ENCODE data around the gene USP7.

Gene USP7

DNA sequence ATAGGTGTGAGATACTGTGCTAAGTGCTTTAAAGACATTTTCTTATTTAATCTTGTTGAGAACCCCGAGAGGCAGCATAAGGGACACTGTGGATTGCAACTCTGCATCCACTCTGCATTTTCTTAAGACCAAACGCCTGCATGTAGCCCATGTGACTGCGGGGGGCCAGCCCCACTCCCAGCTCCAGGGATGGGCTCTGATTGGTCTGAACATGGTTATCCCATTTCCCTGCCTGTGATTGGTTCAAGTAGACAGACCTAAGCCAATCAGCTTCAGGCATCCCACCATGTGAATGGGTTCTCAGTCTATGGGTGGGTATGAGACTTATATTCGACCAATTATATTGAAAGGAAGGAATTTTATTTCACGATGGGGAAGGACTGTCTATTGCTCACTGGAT is 33.2 kb upstream of the USP7 start:
- H3K27ac ChIP-seq (replicated peaks) = no peak overlapping the region
- H3K4me3 ChIP-seq (replicated peaks; ENCODE audit: insufficient read depth, low read length) = no peak overlapping the region
- DNase-seq (ENCODE audit: low read depth in 1 of 2, low spot score in 1 of 2) = no peak
- no peaks in the 10 kb centered on the region for H3K27me3 ChIP-seq (ENCODE audit: insufficient read depth, poor library complexity, severe bottlenecking)
- TF ChIP-seq CTCF (IDR thresholded peaks at IDR 0.05; ENCODE audit: insufficient read depth, low read length) (no peak), GABPA (IDR thresholded peaks at IDR 0.05; ENCODE audit: low read depth) (no peak), SPI1 (IDR thresholded peaks at IDR 0.05; ENCODE audit: borderline replicate concordance, low read depth) (no peak)
- TF ChIP-seq, protein P1, sequence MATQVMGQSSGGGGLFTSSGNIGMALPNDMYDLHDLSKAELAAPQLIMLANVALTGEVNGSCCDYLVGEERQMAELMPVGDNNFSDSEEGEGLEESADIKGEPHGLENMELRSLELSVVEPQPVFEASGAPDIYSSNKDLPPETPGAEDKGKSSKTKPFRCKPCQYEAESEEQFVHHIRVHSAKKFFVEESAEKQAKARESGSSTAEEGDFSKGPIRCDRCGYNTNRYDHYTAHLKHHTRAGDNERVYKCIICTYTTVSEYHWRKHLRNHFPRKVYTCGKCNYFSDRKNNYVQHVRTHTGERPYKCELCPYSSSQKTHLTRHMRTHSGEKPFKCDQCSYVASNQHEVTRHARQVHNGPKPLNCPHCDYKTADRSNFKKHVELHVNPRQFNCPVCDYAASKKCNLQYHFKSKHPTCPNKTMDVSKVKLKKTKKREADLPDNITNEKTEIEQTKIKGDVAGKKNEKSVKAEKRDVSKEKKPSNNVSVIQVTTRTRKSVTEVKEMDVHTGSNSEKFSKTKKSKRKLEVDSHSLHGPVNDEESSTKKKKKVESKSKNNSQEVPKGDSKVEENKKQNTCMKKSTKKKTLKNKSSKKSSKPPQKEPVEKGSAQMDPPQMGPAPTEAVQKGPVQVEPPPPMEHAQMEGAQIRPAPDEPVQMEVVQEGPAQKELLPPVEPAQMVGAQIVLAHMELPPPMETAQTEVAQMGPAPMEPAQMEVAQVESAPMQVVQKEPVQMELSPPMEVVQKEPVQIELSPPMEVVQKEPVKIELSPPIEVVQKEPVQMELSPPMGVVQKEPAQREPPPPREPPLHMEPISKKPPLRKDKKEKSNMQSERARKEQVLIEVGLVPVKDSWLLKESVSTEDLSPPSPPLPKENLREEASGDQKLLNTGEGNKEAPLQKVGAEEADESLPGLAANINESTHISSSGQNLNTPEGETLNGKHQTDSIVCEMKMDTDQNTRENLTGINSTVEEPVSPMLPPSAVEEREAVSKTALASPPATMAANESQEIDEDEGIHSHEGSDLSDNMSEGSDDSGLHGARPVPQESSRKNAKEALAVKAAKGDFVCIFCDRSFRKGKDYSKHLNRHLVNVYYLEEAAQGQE (IDR thresholded peaks at IDR 0.05; ENCODE audit: insufficient replicate concordance, low read depth) = no peak

- Histone ChIP-seq H3K27me3 (ENCODE audit: insufficient read depth, poor library complexity, severe bottlenecking) (no peaks in the 10 kb centered on the region), H3K27ac (replicated peaks) (no peak overlapping the region), H3K4me3 (replicated peaks; ENCODE audit: insufficient read depth, low read length) (no peak overlapping the region)
- DNase-seq (ENCODE audit: low read depth in 1 of 2, low spot score in 1 of 2) = no peak
- TF ChIP-seq SPI1 (IDR thresholded peaks at IDR 0.05; ENCODE audit: borderline replicate concordance, low read depth) (no peak), POLR2AphosphoS5 (IDR thresholded peaks at IDR 0.05; ENCODE audit: low read depth) (no peak), CTCF (IDR thresholded peaks at IDR 0.05; ENCODE audit: insufficient read depth, low read length) (no peak), GABPA (IDR thresholded peaks at IDR 0.05; ENCODE audit: low read depth) (no peak)
- TF ChIP-seq, protein P1 (IDR thresholded peaks at IDR 0.05; ENCODE audit: insufficient replicate concordance, low read depth) = no peak
These were observed 26.7 kb upstream of the USP7 start for GRCh38 chr16:8990445-8990844.

DNA sequence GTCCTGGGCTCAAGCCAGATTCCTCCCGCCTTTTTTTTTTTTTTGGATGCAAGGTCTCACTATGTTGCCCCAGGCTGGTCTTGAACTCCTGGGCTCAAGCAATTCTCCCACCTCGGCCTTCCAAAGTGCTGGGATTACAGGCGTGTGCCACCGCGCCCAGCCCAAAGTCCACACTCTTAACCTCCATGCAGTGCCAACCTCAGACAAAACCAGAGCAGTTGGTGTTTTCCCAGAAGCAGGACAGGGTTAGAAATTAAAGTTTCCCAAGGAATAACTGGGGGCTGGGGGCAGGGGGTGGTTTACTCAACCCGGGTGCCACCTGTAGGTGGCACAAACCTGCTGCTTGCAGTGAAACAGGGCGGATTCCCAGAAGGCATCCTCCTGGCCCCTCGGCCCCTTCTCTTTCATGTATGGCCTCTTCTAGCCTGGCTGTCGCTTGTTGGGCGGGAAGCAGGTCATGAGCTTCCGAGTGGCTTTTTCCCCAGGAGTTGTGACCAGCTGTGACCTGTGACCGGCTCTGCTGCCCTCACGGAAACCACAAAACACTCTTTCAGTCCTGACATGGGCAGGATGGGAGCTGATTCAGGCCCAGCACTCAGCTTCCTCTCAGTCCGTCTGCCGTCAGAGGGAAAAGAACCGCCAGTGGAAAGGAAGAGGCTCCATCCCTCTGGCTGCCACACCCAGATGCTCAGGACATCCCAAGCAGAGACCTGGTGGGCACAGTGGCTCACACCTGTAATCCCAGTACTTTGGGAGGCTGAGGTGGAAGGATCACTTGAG is 25.6 kb upstream of the USP7 start:
- TF ChIP-seq, protein P1 (IDR thresholded peaks at IDR 0.05; ENCODE audit: insufficient replicate concordance, low read depth) = no peak
- TF ChIP-seq POLR2AphosphoS5 (IDR thresholded peaks at IDR 0.05; ENCODE audit: low read depth) (no peak), GABPA (IDR thresholded peaks at IDR 0.05; ENCODE audit: low read depth) (no peak)
- no peak for DNase-seq (ENCODE audit: low read depth in 1 of 2, low spot score in 1 of 2)
- Histone ChIP-seq H3K27ac (replicated peaks) (no peak overlapping the region), H3K27me3 (ENCODE audit: insufficient read depth, poor library complexity, severe bottlenecking) (no peaks in the 10 kb centered on the region), H3K4me3 (replicated peaks; ENCODE audit: insufficient read depth, low read length) (no peak overlapping the region)

Data from HL-60 (cell line).